GM10266 (cell line): ENCODE measurements around the gene GNL3.

Experiments
- DNase-seq: peaks from one replicate; pipeline ENCODE4 v3.0.0; 2012; ENCODE audit errors: extremely low spot score
- TF ChIP-seq, protein P1 (sequence below): IDR thresholded peaks from 2 replicates; pipeline ENCODE4 v1.5.1; 2012; ENCODE audit warnings: mild to moderate bottlenecking, low read depth; ENCODE audit not compliant: control insufficient read depth, insufficient read depth; ENCODE audit errors: missing control alignments

The GNL3 gene

DNA sequence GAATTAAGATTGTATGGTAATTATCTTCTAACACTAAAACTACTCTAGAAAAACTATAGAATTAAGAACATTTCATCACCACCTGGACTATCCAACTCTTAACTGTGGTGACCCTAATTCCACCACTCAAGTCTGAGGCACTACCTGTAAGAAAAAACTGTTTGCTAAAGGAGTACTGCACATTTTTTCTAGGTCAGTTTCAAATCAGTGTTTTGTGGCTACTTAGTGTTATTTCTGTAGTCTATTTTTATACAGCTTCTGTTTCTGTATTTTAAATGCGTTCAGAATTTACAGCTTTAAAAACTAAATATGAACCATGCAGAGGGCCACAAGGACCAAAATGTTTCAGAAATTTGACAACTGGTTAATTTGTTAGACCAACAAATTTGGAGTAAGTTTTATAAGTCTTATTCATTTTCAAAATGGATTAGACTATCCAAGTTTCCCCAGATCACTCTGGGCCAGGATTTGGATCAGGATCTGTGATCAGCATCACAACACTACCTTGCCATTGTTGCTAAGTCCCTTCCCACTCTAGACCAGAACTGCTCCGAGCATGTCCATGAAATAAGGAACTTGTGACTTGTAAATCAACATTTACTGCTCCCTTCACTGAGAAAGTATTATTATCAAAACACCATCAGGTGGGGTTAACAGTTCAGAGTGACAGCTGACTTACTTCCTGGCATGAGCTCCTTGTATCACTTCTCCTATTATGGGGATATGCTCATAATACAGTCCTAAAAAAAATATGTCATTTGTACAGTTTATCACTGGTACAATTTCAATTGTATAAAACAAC lies 11.2 kb downstream of the GNL3 start:
- TF ChIP-seq, protein P1, sequence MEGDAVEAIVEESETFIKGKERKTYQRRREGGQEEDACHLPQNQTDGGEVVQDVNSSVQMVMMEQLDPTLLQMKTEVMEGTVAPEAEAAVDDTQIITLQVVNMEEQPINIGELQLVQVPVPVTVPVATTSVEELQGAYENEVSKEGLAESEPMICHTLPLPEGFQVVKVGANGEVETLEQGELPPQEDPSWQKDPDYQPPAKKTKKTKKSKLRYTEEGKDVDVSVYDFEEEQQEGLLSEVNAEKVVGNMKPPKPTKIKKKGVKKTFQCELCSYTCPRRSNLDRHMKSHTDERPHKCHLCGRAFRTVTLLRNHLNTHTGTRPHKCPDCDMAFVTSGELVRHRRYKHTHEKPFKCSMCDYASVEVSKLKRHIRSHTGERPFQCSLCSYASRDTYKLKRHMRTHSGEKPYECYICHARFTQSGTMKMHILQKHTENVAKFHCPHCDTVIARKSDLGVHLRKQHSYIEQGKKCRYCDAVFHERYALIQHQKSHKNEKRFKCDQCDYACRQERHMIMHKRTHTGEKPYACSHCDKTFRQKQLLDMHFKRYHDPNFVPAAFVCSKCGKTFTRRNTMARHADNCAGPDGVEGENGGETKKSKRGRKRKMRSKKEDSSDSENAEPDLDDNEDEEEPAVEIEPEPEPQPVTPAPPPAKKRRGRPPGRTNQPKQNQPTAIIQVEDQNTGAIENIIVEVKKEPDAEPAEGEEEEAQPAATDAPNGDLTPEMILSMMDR = no peak
- DNase-seq = no peak

- TF ChIP-seq, protein P1 = no peak
- no peak for DNase-seq
These were observed 11.8 kb downstream of the GNL3 start for GRCh38 chr3:52697632-52697965.

GRCh38 chr3:52703341-52703740 lies 17.5 kb downstream of the GNL3 start:
- TF ChIP-seq, protein P1 = no peak
- no peak for DNase-seq

DNA sequence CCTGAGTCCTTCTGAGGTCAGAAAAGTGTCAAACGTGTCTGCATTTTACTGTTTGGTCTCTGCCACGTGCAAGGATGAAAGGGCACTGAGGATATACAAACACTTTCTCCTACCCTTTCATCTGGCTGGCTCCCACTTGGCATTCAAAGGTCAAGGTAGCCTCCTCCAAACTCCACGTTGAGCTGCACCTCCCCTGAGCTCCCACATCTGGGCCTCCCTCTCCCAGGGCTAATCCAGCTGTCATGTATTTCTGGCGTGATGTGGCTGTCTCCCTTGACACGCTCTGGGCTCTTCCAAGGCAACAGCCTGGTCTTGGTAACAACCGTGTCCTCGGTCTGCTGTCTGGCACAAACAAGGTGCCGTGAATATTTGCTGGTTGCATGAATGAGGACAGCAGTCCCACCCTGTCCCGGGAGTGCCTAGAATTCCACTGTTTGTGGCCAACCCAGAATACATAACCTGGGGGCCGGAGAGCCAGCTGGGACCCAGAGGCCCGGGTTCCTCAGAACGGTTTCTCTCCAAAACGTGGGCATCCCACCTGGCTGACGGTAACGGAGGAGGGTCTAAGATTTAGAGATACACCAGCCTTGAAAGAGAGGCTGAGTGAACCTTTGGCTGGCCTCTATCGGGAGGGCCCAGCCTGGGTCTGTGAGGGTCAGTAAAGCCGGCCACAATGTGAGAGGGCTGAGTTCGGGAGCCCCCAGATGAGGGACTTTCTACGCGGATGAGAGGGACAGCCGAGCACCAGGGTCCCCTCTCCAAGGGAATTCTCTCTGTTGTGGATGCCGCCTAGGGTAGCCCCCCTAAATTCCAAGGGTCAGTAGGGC lies 19.0 kb downstream of the GNL3 start:
- peak; percentile 36 for DNase-seq
- TF ChIP-seq, protein P1 = no peak

DNA sequence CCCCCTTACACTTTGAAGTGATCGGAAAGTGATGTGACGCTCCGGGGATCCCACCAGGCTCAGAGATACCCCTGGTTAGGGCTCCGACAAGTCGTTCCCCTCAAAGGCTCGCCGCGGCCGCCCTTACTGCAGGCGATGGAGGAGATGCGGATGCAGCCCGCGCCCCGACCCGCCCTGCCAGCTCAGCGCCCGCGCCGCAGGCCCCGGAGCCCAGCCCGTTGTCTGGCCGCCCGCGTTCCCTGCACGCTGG lies 19.5 kb downstream of the GNL3 start:
- TF ChIP-seq, protein P1 = no peak
- DNase-seq = no peak

- peak; percentile 91 for DNase-seq
- TF ChIP-seq, protein P1 = no peak
These were observed 20.2 kb downstream of the GNL3 start, which contains the start of the genes GLT8D1 and SPCS1 for GRCh38 chr3:52705688-52706686. Gene GLT8D1 (minus strand): TSS chr3:52705791. CDS start chr3:52700460, 5,331 bp downstream. Gene SPCS1 (plus strand): TSS chr3:52706106. CDS start chr3:52706247, 141 bp downstream.
